Endothelial cell of umbilical vein (primary cell): ENCODE data around the gene CAT. TPM values are rescaled to one million over a fixed set of nuclear protein-coding genes. Genes with fewer than 3 reads are reported as not detected.

Experiments used
- BruUV-seq: library from RNA; stranded (reverse); fragments of 400-500 nt; replicated peaks from 2 replicates; lab custom pipeline; 2021; lab: Mats Ljungman, UMichigan
- CTCF ChIA-PET: fragments of 300-600, 350-600 bp; sonication (Branson Sonifier 250); formaldehyde crosslinking; loops from one replicate; lab custom pipeline; 2021; ENCODE audit warnings: antibody characterized with exemption, inconsistent platforms; lab: Charles Lee
- POLR2A ChIA-PET: fragments of 300-600, 350-600 bp; sonication (Branson Sonifier 250); formaldehyde crosslinking; loops from one replicate; lab custom pipeline; 2021; ENCODE audit warnings: antibody characterized with exemption, inconsistent platforms; lab: Charles Lee
- DNase-seq: peaks from one replicate; pipeline ENCODE4 v3.0.0-alpha.2; 2011; ENCODE audit warnings: low read depth, low spot score
- FAIRE-seq: peaks from 2 replicates; lab custom pipeline; 2011; peaks lifted over from hg19 to GRCh38; lab: Jason Lieb, UNC
- H2AFZ ChIP-seq: 2 replicates; pipeline ENCODE4 v1.6.0; 2012; ENCODE audit warnings: low read depth, low read length, control low read depth, inconsistent platforms
- H3K27ac ChIP-seq: 2 replicates; pipeline ENCODE4 v1.5.1; 2011; ENCODE audit warnings: low read depth, mild to moderate bottlenecking, control low read depth, low read length, moderate library complexity; ENCODE audit not compliant: insufficient read depth
- H3K27me3 ChIP-seq, 2 experiments: 2 replicates each; pipeline versions ENCODE4 v1.6.0 to v1.6.1; 2011; ENCODE audit warnings: low read length in 2 of 2, mixed read lengths in 1 of 2; ENCODE audit not compliant: control insufficient read depth in 2 of 2, insufficient read depth in 2 of 2
- H3K36me3 ChIP-seq, 2 experiments: 2 replicates in 1 of 2; 3 replicates in 1 of 2; pipeline ENCODE4 v1.5.1; 2011; ENCODE audit warnings: low read length in 2 of 2, mild to moderate bottlenecking in 1 of 2, moderate library complexity in 1 of 2; ENCODE audit not compliant: control insufficient read depth in 2 of 2, insufficient read depth in 2 of 2; ENCODE audit errors: extremely low read depth in 1 of 2
- H3K4me1 ChIP-seq: 3 replicates; pipeline ENCODE4 v1.5.1; 2011; ENCODE audit warnings: mild to moderate bottlenecking, low read length; ENCODE audit not compliant: control insufficient read depth, insufficient read depth; ENCODE audit errors: extremely low read depth
- H3K4me2 ChIP-seq: 2 replicates; pipeline ENCODE4 v1.6.1; 2011; ENCODE audit warnings: low read length, control low read depth, mixed read lengths; ENCODE audit not compliant: insufficient read depth
- H3K4me3 ChIP-seq, 3 experiments: fragments of 200-600 bp in 1 of 3; sonication (generic), shearing (Covaris generic) in 1 of 3; replicated peaks in 1 of 3; 2 replicates each; pipeline ENCODE4 v1.5.1; 2011 to 2016; ENCODE audit warnings: control low read depth in 3 of 3, low read length in 3 of 3, mild to moderate bottlenecking in 2 of 3, inconsistent platforms in 1 of 3, low read depth in 1 of 3, moderate library complexity in 1 of 3; ENCODE audit not compliant: insufficient read depth in 1 of 3
- H3K79me2 ChIP-seq: 2 replicates; pipeline ENCODE4 v1.6.0; 2012; ENCODE audit warnings: low read length, inconsistent platforms; ENCODE audit not compliant: control insufficient read depth, insufficient read depth
- H3K9ac ChIP-seq: replicated peaks from 2 replicates; pipeline ENCODE3; 2011; ENCODE audit warnings: low read length, control low read depth; ENCODE audit not compliant: insufficient read depth; ENCODE audit errors: extremely low read depth
- H3K9me1 ChIP-seq: replicated peaks from 3 replicates; pipeline ENCODE4 v1.6.0; 2011; ENCODE audit warnings: mild to moderate bottlenecking, low read length; ENCODE audit not compliant: control insufficient read depth, insufficient read depth; ENCODE audit errors: extremely low read depth
- H3K9me3 ChIP-seq: replicated peaks from 2 replicates; pipeline ENCODE4 v1.5.1; 2012; ENCODE audit warnings: low read length, inconsistent platforms; ENCODE audit not compliant: control insufficient read depth, insufficient read depth
- H4K20me1 ChIP-seq: replicated peaks from 2 replicates; pipeline ENCODE3; 2011; ENCODE audit warnings: mild to moderate bottlenecking, low read length; ENCODE audit not compliant: control insufficient read depth, insufficient read depth; ENCODE audit errors: extremely low read depth
- CTCF ChIP-seq, 2 donors: IDR thresholded peaks; 1 replicate in 1 of 2; 2 replicates in 1 of 2; pipeline ENCODE4 v1.5.1; 2011; ENCODE audit warnings: low read length in 2 of 2, mild to moderate bottlenecking in 2 of 2, moderate library complexity in 2 of 2, control low read depth in 1 of 2, inconsistent platforms in 1 of 2, low read depth in 1 of 2; ENCODE audit not compliant: insufficient read depth in 1 of 2; ENCODE audit errors: extremely low read depth in 1 of 2
- EZH2 ChIP-seq: IDR thresholded peaks from 2 replicates; pipeline ENCODE4 v1.6.1; 2012; ENCODE audit warnings: borderline replicate concordance, low read depth, mild to moderate bottlenecking, moderate library complexity, low read length, inconsistent platforms; ENCODE audit not compliant: severe bottlenecking
- FOS ChIP-seq: IDR thresholded peaks from 2 replicates; pipeline ENCODE4 v1.6.1; 2011; ENCODE audit warnings: mild to moderate bottlenecking, low read length, moderate library complexity, borderline replicate concordance; ENCODE audit not compliant: insufficient read depth
- GATA2 ChIP-seq: IDR thresholded peaks from 2 replicates; pipeline ENCODE4 v1.7.0; 2011; ENCODE audit warnings: low read depth, mild to moderate bottlenecking, moderate library complexity, mixed read lengths, low read length; ENCODE audit not compliant: insufficient read length, insufficient read depth
- JUN ChIP-seq: IDR thresholded peaks from 2 replicates; pipeline ENCODE4 v1.6.1; 2011; ENCODE audit warnings: borderline replicate concordance, low read depth; ENCODE audit not compliant: insufficient read length, insufficient read depth
- MAX ChIP-seq: IDR thresholded peaks from 2 replicates; pipeline ENCODE4 v1.6.1; 2011; ENCODE audit not compliant: insufficient read depth, insufficient read length
- MYC ChIP-seq: IDR thresholded peaks from one replicate; pipeline ENCODE4 v1.6.1; 2011; ENCODE audit warnings: mild to moderate bottlenecking, low read depth, low read length
- POLR2A ChIP-seq: IDR thresholded peaks from 2 replicates; pipeline ENCODE4 v1.6.1; 2012; ENCODE audit warnings: low read depth, mild to moderate bottlenecking, control low read depth, low read length
- POLR2AphosphoS5 ChIP-seq: IDR thresholded peaks from 2 replicates; pipeline ENCODE4 v1.6.1; 2012; ENCODE audit warnings: low read depth, mild to moderate bottlenecking, control low read depth, low read length, moderate library complexity; ENCODE audit not compliant: insufficient read depth
- dilution Hi-C: fragments of 300-500 bp; cut with MboI; formaldehyde crosslinking; loops from one replicate; pipeline ENCODE4 v1.15.0; 2019; ENCODE audit warnings: low sequenced_read_pairs; ENCODE audit not compliant: extremely low pct_ligation_motif_present
- intact Hi-C: fragments of 100-400 bp; cut with micrococcal nuclease; formaldehyde crosslinking; loops from one replicate; pipeline ENCODE4 v1.10.0; 2022
- polyA plus RNA-seq, 4 experiments: library from polyadenylated mRNA; depleted of rRNA in 3 of 4; stranded (reverse) in 3 of 4; unstranded in 1 of 4; fragments of >200 nt; gene quantifications; 2 replicates each; pipeline versions ENCODE4 v1.2.1 to v1.2.3, GENCODE V29; 2011 to 2012; ENCODE audit warnings: missing spikeins in 1 of 4
- total RNA-seq: library from RNA; stranded (reverse); gene quantifications from 2 replicates; pipeline ENCODE4 v1.2.3, GENCODE V29; 2021

CAT gene
- total and polyA plus RNA-seq, 2 donors (not counting 3 experiments of a cell fraction or from before 2014, with no cell fraction given) = 32.7 to 50.5 TPM

GRCh38 chr11:34475656-34476055 lies 36.9 kb downstream of the CAT start:
- Histone ChIP-seq H3K36me3 (peaks cover 2 to 3% of the 10 kb centered on the region in 2 experiments), H3K27me3 (peaks cover 0 to 7% of the 10 kb centered on the region in 2 experiments), H3K27ac (no peak overlapping the region), H3K9me1 (no peaks in the 10 kb centered on the region), H4K20me1 (no peaks in the 10 kb centered on the region), H3K9me3 (no peaks in the 10 kb centered on the region), H3K4me1 (no peaks in the 10 kb centered on the region), H3K4me2 (no peak overlapping the region), H2AFZ (no peak overlapping the region), H3K9ac (no peak overlapping the region), H3K79me2 (no peaks in the 10 kb centered on the region), H3K4me3 (no peak overlapping the region)
- FAIRE-seq (no peak), DNase-seq (no peak)
- ChIA-PET POLR2A (no interaction called here), CTCF (no interaction called here)
- intact Hi-C loops (no loop called here), dilution Hi-C loops (no loop called here)
- no peak for TF ChIP-seq GATA2
- no peak for TF ChIP-seq POLR2AphosphoS5
- TF ChIP-seq JUN = no peak
- no peak for TF ChIP-seq MAX
- no peak for TF ChIP-seq POLR2A
- TF ChIP-seq FOS = no peak
- no peak for TF ChIP-seq MYC
- no peak for TF ChIP-seq CTCF (IDR thresholded peaks at IDR 0.05; ENCODE audit: extremely low read depth in 1 of 2, insufficient read depth in 1 of 2, low read depth in 1 of 2, low read length in 2 of 2)
- no peak for TF ChIP-seq EZH2
- BruUV-seq = no TSS peak
